SK-N-SH (cell line): ENCODE results near the gene KCNH8.
"Not testable (repeated sequence)": the region's sequence is repeated elsewhere in the genome, so short reads cannot be mapped to it uniquely, and the experiment has no call there.

Experiments used
- CTCF ChIP-seq: fragments of 200-600 bp; sonication (generic); IDR thresholded peaks from 2 replicates; pipeline ENCODE4 v1.6.1; 2017; ENCODE audit warnings: antibody characterized with exemption, mild to moderate bottlenecking, moderate library complexity
- FOSL2 ChIP-seq: IDR thresholded peaks from 2 replicates; pipeline ENCODE4 v1.4.0; 2012; ENCODE audit warnings: low read depth, mild to moderate bottlenecking, moderate library complexity, borderline replicate concordance
- FOXJ3 ChIP-seq: sonication (generic); formaldehyde crosslinking; IDR thresholded peaks from 2 replicates; pipeline ENCODE4 v1.5.1; 2020; ENCODE audit warnings: mild to moderate bottlenecking, missing genetic modification reagents
- JUND ChIP-seq: IDR thresholded peaks from 2 replicates; pipeline ENCODE4 v1.4.0; 2012
- PBX3 ChIP-seq: IDR thresholded peaks from 2 replicates; pipeline ENCODE4; 2012
- RAD21 ChIP-seq: IDR thresholded peaks from 2 replicates; pipeline ENCODE4 v1.6.1; 2012; ENCODE audit warnings: mild to moderate bottlenecking, low read length
- REST ChIP-seq: IDR thresholded peaks from 2 replicates; pipeline ENCODE4 v1.6.1; 2012; ENCODE audit warnings: mild to moderate bottlenecking, low read depth, low read length, moderate library complexity
- RFX5 ChIP-seq: IDR thresholded peaks from 2 replicates; pipeline ENCODE4 v1.6.1; 2012; ENCODE audit warnings: mild to moderate bottlenecking, improper control_type of control experiment, low read length
- SIN3A ChIP-seq: IDR thresholded peaks from 2 replicates; pipeline ENCODE4 v1.6.1; 2012; ENCODE audit warnings: low read depth, mild to moderate bottlenecking, low read length, moderate library complexity, borderline replicate concordance
- USF2 ChIP-seq: fragments of 150-350 bp; IDR thresholded peaks from 2 replicates; pipeline ENCODE4 v1.6.1; 2017; ENCODE audit warnings: antibody characterized with exemption, low read length, low read depth, borderline replicate concordance

- TF ChIP-seq CTCF, USF2, JUND, PBX3, FOXJ3, RFX5, SIN3A, REST, RAD21, FOSL2: not testable (repeated sequence)
Measured at GRCh38 chr3:19102654-19103290, 45.5 kb upstream of the KCNH8 start.
